Measurements from ENCODE around the gene OAS2. TPM values are rescaled to one million over a fixed set of nuclear protein-coding genes. Genes with fewer than 3 reads are reported as not detected.

Gene OAS2
- total RNA-seq, 1 donor from 2014 or later: 57.7 TPM

GRCh38 chr12:112996501-112996900 lies 18.2 kb downstream of the OAS2 start:
- Histone ChIP-seq H3K9me3 (no peaks in the 10 kb centered on the region), H3K27me3 (no peaks in the 10 kb centered on the region), H3K36me3 (peaks cover 34% of the 10 kb centered on the region), H3K4me3 (no peak overlapping the region), H3K4me1 (no peaks in the 10 kb centered on the region), H3K27ac (no peak overlapping the region)
- intact Hi-C loops (cut with DNase I): no loop called here
- ATAC-seq: no peak
- no peak for TF ChIP-seq CTCF (IDR thresholded peaks at IDR 0.05)
- no peak for DNase-seq

- H3K27ac ChIP-seq: no peak overlapping the region
- peaks cover 33% of the 10 kb centered on the region for H3K36me3 ChIP-seq
- no peak for ATAC-seq
Observed at GRCh38 chr12:112997506-112997905, 19.2 kb downstream of the OAS2 start.

GRCh38 chr12:112998987-112999767 lies 20.9 kb downstream of the OAS2 start:
- H3K27ac ChIP-seq: no peak overlapping the region
- DNase-seq (no peak), ATAC-seq (no peak)
- intact Hi-C loops (cut with DNase I): no loop called here
- H3K36me3 ChIP-seq: peaks cover 46% of the 10 kb centered on the region
- no peak for TF ChIP-seq CTCF (IDR thresholded peaks at IDR 0.05)
- H3K27me3 ChIP-seq: no peaks in the 10 kb centered on the region
- no peaks in the 10 kb centered on the region for H3K9me3 ChIP-seq
- no peak overlapping the region for H3K4me3 ChIP-seq
- H3K4me1 ChIP-seq: no peaks in the 10 kb centered on the region

More at GRCh38 chr12:112997506-112997905, 19.2 kb downstream of the OAS2 start:
- intact Hi-C loops (cut with DNase I): no loop called here
- H3K4me1 ChIP-seq: no peaks in the 10 kb centered on the region
- no peak overlapping the region for H3K4me3 ChIP-seq
- H3K9me3 ChIP-seq: no peaks in the 10 kb centered on the region
- no peaks in the 10 kb centered on the region for H3K27me3 ChIP-seq
- TF ChIP-seq CTCF (IDR thresholded peaks at IDR 0.05): no peak
- DNase-seq: no peak

GRCh38 chr12:113000433-113000832 lies 22.1 kb downstream of the OAS2 start:
- ATAC-seq (no peak), DNase-seq (no peak)
- peaks cover 55% of the 10 kb centered on the region for H3K36me3 ChIP-seq
- no peaks in the 10 kb centered on the region for H3K27me3 ChIP-seq
- no peaks in the 10 kb centered on the region for H3K9me3 ChIP-seq
- no peak overlapping the region for H3K27ac ChIP-seq
- no peak overlapping the region for H3K4me3 ChIP-seq
- intact Hi-C loops (cut with DNase I): no loop called here
- TF ChIP-seq CTCF (IDR thresholded peaks at IDR 0.05): no peak
- no peaks in the 10 kb centered on the region for H3K4me1 ChIP-seq

- no peak overlapping the region for H3K27ac ChIP-seq
- no peaks in the 10 kb centered on the region for H3K4me1 ChIP-seq
- H3K36me3 ChIP-seq: peaks cover 53% of the 10 kb centered on the region
- H3K9me3 ChIP-seq: no peaks in the 10 kb centered on the region
- TF ChIP-seq CTCF (IDR thresholded peaks at IDR 0.05): no peak
- ATAC-seq (no peak), DNase-seq (no peak)
- intact Hi-C loops (cut with DNase I): no loop called here
- no peaks in the 10 kb centered on the region for H3K27me3 ChIP-seq
- H3K4me3 ChIP-seq: no peak overlapping the region
Observed at GRCh38 chr12:113002155-113002554, 23.8 kb downstream of the OAS2 start.
